Ectodermal cell (in vitro differentiated cells): ENCODE measurements around the gene VEGFB.

ENCODE experiments used
- H3K27ac ChIP-seq: 2 replicates; pipeline ENCODE4 v1.7.0; 2013; ENCODE audit warnings: mild to moderate bottlenecking, low read depth, low read length; ENCODE audit not compliant: insufficient read depth, poor library complexity, severe bottlenecking
- H3K27me3 ChIP-seq: 2 replicates; pipeline ENCODE4 v1.7.0; 2013; ENCODE audit warnings: mild to moderate bottlenecking, low read length; ENCODE audit not compliant: insufficient read depth, control insufficient read depth, poor library complexity, severe bottlenecking
- H3K36me3 ChIP-seq: one replicate; pipeline ENCODE4 v1.7.0; 2013; ENCODE audit warnings: low read length; ENCODE audit not compliant: control insufficient read depth, insufficient read depth
- H3K4me1 ChIP-seq: one replicate; pipeline ENCODE4 v1.7.0; 2013; ENCODE audit warnings: low read length; ENCODE audit not compliant: control insufficient read depth, insufficient read depth
- H3K4me3 ChIP-seq: 2 replicates; pipeline ENCODE4 v1.7.0; 2013; ENCODE audit warnings: low read depth, low read length, control low read depth; ENCODE audit not compliant: insufficient read depth
- H3K9me3 ChIP-seq: 2 replicates; pipeline ENCODE4 v1.7.0; 2013; ENCODE audit warnings: mild to moderate bottlenecking, low read length, moderate library complexity; ENCODE audit not compliant: control insufficient read depth
- WGBS, 2 experiments: methylation state at CpG; one replicate each; pipeline ENCODE4 v1.1.7; 2013; ENCODE audit warnings: missing lambda C conversion rate in 2 of 2; 5-methylcytosine and 5-hydroxymethylcytosine counted together

Gene VEGFB

GRCh38 chr11:64232182-64232966 is 2.0 kb upstream of the VEGFB start:
- peaks cover 14% of the 10 kb centered on the region for H3K4me1 ChIP-seq
- H3K27me3 ChIP-seq, result peaks cover 45% of the 10 kb centered on the region
- H3K9me3 ChIP-seq, result no peaks in the 10 kb centered on the region
- no peak overlapping the region for H3K4me3 ChIP-seq
- H3K36me3 ChIP-seq, result no peaks in the 10 kb centered on the region
- no peak overlapping the region for H3K27ac ChIP-seq
- WGBS, 2 experiments, result 91 to 93% methylated on average over 15 of the region's 15 CpGs

- Histone ChIP-seq H3K9me3 (no peaks in the 10 kb centered on the region), H3K27ac (no peak overlapping the region), H3K4me3 (no peak overlapping the region), H3K4me1 (peaks cover 12% of the 10 kb centered on the region), H3K27me3 (peaks cover 45% of the 10 kb centered on the region), H3K36me3 (no peaks in the 10 kb centered on the region)
- 92 to 95% methylated on average over 8 of the region's 8 CpGs for WGBS, 2 experiments
Measured at GRCh38 chr11:64232967-64233315, 1.4 kb upstream of the VEGFB start.

GRCh38 chr11:64234647-64235379 is 429 bp downstream of the VEGFB start:
- peak overlapping the region; percentile 47 for H3K4me3 ChIP-seq
- no peaks in the 10 kb centered on the region for H3K36me3 ChIP-seq
- H3K27ac ChIP-seq, result no peak overlapping the region
- H3K4me1 ChIP-seq, result peaks cover 7% of the 10 kb centered on the region
- peaks cover 45% of the 10 kb centered on the region for H3K27me3 ChIP-seq
- H3K9me3 ChIP-seq, result no peaks in the 10 kb centered on the region
- 2% methylated on average over 80 of the region's 80 CpGs for WGBS, 2 experiments

GRCh38 chr11:64235437-64236161 is 1.2 kb downstream of the VEGFB start:
- Histone ChIP-seq H3K9me3 (no peaks in the 10 kb centered on the region), H3K36me3 (no peaks in the 10 kb centered on the region), H3K27me3 (peaks cover 45% of the 10 kb centered on the region), H3K27ac (no peak overlapping the region), H3K4me1 (peaks cover 10% of the 10 kb centered on the region), H3K4me3 (peak overlapping the region; percentile 47)
- WGBS, 2 experiments, result 92 to 94% methylated on average over 12 of the region's 12 CpGs

DNA sequence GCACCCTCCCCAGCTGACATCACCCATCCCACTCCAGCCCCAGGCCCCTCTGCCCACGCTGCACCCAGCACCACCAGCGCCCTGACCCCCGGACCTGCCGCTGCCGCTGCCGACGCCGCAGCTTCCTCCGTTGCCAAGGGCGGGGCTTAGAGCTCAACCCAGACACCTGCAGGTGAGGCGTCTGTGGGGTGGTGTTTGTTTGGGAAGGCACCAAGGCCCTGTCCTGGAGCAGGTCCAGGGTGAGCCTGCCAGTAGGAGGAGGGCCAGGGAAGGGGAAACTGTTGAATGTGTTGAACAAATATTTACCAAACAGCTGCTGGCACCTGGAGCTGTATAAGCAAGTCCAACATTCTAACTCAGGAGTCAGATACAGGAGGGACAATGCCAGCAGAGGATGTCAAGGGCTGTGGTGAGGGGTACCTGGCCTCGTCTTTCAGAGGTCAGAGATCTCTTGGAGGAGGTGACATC is 3.1 kb downstream of the VEGFB start:
- Histone ChIP-seq H3K27ac (no peak overlapping the region), H3K4me3 (no peak overlapping the region), H3K27me3 (peaks cover 27% of the 10 kb centered on the region), H3K4me1 (peaks cover 15% of the 10 kb centered on the region), H3K36me3 (no peaks in the 10 kb centered on the region), H3K9me3 (no peaks in the 10 kb centered on the region)
- WGBS, 2 experiments, result 89% methylated on average over 12 of the region's 12 CpGs

DNA sequence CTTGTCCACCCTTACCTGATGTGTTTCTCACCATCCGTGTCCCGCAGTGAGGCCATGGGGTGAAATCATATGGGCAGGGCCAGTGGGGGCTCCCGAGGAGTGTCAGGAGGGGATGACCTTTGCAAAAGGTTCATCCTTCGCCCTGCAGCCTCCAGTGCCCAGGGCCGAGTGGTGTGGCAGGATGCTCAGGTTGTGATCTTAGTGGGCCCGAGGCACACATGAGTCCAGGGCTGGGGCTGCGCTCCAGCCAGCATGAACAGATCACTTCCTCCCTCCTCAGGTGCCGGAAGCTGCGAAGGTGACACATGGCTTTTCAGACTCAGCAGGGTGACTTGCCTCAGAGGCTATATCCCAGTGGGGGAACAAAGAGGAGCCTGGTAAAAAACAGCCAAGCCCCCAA is 3.7 kb downstream of the VEGFB start:
- H3K27ac ChIP-seq, result no peak overlapping the region
- 91 to 92% methylated on average over 9 of the region's 9 CpGs for WGBS, 2 experiments
- H3K4me1 ChIP-seq, result peaks cover 15% of the 10 kb centered on the region
- H3K27me3 ChIP-seq, result peaks cover 22% of the 10 kb centered on the region
- no peaks in the 10 kb centered on the region for H3K36me3 ChIP-seq
- H3K9me3 ChIP-seq, result no peaks in the 10 kb centered on the region
- no peak overlapping the region for H3K4me3 ChIP-seq

GRCh38 chr11:64238999-64239398 is 4.6 kb downstream of the VEGFB start:
- Histone ChIP-seq H3K27me3 (peaks cover 13% of the 10 kb centered on the region), H3K9me3 (no peaks in the 10 kb centered on the region), H3K4me3 (no peak overlapping the region), H3K36me3 (peaks cover 5% of the 10 kb centered on the region), H3K4me1 (peaks cover 10% of the 10 kb centered on the region), H3K27ac (no peak overlapping the region)
- WGBS, 2 experiments, result 94 to 95% methylated on average over 5 of the region's 5 CpGs

DNA sequence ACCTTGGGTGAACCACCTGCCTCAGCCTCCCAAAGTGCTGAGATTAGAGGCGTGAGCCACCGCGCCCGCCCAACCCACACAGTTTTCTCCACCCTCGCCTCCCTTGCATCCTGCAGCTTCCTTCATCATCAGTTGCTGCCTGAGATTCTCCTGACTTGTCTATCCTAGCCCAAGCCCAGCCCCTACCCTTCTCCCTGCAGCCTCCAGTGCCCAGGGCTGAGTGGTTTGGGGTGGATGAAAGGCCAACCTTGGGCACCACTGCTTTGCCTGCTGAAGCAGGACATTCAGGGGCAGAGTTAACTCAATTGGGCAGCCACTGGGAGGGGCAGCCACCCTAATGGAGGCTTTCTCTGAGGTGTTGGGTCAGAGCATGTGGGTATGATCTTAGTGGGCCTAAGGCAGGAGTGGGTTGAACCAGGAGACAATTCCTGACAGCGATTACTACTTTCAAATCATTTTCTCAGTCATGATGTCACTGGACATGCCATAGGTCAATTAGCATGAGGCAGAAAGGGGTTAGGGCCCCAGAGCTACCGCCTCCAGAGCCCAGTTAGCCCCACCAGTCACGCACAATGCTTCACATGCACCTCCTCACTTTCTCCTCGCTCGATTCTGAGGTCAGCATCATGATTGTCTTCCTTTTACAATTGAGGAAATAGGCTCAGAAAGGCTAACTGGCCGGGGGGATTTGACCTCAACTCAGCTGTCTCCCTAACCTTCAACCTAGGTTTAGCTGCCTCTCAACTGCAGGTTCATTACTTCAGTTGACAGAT is 5.5 kb downstream of the VEGFB start:
- 91% methylated on average over 11 of the region's 11 CpGs for WGBS, 2 experiments
- Histone ChIP-seq H3K4me1 (peaks cover 11% of the 10 kb centered on the region), H3K36me3 (peaks cover 5% of the 10 kb centered on the region), H3K9me3 (no peaks in the 10 kb centered on the region), H3K27ac (no peak overlapping the region), H3K27me3 (peaks cover 8% of the 10 kb centered on the region), H3K4me3 (peak overlapping the region; percentile 88)

DNA sequence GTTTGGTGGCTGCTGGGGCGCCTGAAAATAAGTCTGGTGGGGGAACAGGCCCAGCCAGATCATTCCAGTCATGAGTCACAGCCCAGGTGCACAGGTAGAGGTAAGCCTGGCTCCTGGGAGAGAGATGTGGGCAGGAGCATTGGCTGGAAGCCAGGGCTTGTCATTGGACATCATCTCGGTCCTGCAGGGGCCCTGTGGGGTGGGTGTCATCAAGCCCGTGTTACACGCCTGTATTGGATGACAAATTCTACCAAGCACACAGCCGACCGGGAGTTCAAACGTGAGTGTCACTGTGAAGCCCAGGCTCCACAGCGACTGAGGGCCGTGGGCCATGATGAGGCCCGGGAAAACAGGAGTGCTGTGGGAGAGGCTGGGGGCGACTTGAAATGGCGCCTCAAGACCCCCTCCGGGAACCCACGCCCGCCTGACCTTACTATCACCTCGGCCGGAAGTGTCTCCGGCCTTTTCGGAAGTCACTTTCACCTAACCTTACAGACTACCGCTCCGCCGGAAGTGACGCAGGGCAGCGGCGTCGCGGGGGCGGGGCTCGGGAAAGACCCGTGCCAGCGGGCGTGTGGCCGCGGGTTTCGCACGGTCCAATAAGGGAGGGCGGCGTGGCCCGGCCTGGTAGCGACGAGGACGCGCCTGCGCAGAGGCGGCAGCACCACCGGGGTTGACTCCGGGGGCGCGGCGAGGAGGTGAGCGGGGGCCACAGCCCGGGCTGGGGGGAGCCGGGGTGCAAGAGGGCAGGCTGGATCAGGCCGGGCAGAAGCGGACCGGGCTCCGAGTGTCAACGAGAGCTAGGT is 6.3 kb downstream of the VEGFB start, which contains the start of gene FKBP2:
Gene FKBP2, plus strand, starts transcription at position 661 of the 806 bp plus-strand sequence. CDS start 1,293 bp downstream, outside the sequence.
- Histone ChIP-seq H3K27ac (peak within 1 kb of the TSS; percentile 90), H3K9me3 (no peaks in the 10 kb centered on the region), H3K4me3 (peak within 1 kb of the TSS; percentile 88), H3K4me1 (peaks cover 18% of the 10 kb centered on the region), H3K36me3 (peaks cover 5% of the 10 kb centered on the region), H3K27me3 (peaks cover under 1% of the 10 kb centered on the region)
- 3 to 4% methylated on average over 58 of the region's 58 CpGs for WGBS, 2 experiments
